CD4-positive, alpha-beta T cell treated with Interleukin-17A for 1 hour (primary cell): ENCODE results near the gene LRCH1.
A peak's percentile ranks its signal among the peaks of the same experiment; 100 is the strongest.
"Not testable (repeated sequence)": the region's sequence is repeated elsewhere in the genome, so short reads cannot be mapped to it uniquely, and the experiment has no call there.

Experiments
- DNase-seq: peaks from one replicate; pipeline ENCODE4 v3.0.0-alpha.2; 2020

The LRCH1 gene

DNA sequence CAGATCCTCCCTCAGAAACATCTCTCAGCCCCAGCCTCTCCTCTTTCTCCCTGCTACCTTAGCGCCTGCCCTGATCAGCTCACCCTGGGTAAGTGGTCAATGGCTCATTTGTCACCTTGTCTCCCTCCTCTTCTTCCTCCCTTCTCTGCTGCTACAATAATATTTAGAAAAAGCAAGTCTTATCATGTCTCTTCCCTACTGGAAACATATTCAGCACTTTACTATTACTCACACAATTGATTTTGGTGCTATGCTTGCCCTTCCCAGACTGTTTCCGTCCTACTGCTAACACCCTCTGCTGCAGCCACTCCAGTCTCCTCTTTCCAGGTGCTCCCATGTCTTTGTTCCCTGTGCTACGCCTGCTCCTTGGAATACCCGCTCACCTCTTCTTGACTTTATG, 208.2 kb downstream of the LRCH1 start:
- DNase-seq: no peak

GRCh38 chr13:46761866-46762265, 208.9 kb downstream of the LRCH1 start:
- no peak for DNase-seq

GRCh38 chr13:46769925-46770324, 217.0 kb downstream of the LRCH1 start:
- DNase-seq: not testable (repeated sequence)

GRCh38 chr13:46771693-46772092, 218.7 kb downstream of the LRCH1 start:
- no peak for DNase-seq

- no peak for DNase-seq
These were observed 220.6 kb downstream of the LRCH1 start for GRCh38 chr13:46773541-46773940.

DNA sequence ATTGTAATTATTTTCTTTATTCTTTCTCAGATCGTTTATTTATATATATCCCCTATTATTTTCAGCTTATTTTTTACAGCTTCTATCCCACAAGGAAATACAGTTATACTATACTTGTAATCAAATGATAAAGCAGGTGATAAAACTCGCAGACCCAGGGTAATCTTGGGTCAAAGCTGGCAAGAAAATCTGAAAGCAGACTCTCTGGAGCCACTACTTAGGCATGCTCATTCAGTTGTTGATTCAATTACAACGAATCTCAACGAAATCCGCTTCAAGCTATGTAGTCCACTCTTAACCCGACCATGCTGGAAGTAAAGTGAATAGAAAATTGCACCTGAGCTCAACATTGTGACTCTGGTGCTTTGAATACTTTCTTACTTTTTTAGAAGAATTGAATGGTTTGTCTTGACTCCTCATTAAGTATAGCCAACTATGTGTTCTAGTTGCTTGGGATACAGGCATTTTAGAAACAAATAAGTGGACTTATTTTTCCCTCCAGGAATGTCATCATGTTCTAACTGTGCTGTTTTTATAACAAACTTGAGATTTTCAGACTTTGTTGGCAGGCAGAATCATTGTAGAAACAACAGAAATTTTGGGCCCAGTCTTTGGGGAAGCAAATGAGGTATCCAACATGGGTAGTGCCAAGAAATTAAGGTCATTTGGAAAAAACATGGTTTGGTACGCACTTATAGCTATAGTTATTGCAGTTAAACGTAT, 222.6 kb downstream of the LRCH1 start:
- no peak for DNase-seq

DNA sequence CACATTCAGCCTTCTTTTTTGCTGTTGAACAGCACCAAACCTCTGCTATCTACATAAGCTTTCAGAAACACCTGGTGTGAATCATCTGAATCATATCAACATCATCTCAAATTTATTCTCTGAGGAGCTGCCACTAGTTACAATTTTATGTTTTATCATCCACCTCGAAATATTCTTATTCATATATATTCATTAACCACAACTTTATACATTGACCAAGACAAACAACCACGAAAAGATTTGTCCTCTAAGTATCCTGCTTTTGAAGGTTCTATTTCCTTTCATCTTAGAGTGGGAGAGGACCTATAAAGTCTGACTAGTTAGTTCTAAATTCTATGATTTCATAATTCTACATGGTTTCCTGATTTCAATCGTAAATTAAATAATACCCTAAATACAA, 225.1 kb downstream of the LRCH1 start:
- DNase-seq: no peak

DNA sequence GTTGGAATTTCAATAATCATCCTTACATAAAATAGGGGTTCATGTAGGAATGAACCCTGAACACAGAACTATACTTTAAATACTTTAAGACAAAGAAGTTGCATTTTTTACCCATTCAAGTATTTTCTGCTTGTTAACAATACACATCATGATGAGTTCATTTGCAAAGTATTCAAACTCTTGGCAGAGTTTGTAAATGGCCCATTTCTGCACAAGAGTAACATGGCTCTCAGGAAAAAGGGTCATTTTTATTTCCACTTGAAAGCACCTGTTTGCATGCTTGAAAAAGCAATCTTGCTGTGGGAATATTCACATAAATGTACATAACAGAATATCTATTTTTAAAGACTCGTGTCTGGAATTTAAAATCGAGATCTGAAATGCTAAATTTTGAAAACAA, 225.9 kb downstream of the LRCH1 start:
- no peak for DNase-seq

DNA sequence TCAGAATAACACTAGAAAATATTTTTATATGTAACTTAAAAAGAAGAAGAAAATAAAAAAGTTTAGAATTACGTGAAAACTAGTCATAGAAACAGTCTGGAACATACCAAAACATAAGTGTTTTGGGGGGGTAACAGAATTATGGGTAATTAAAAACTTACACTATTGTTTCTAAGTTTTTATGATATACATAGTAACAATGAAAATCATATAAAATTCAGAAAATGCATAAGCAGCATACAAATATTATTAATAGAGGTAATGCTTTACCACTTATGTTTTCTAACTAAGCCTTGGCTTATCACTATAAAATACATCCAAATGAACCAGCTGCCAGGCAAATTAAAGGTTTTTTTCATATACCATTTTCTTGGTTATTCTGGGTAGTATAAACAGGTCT, 229.1 kb downstream of the LRCH1 start:
- DNase-seq: no peak

DNA sequence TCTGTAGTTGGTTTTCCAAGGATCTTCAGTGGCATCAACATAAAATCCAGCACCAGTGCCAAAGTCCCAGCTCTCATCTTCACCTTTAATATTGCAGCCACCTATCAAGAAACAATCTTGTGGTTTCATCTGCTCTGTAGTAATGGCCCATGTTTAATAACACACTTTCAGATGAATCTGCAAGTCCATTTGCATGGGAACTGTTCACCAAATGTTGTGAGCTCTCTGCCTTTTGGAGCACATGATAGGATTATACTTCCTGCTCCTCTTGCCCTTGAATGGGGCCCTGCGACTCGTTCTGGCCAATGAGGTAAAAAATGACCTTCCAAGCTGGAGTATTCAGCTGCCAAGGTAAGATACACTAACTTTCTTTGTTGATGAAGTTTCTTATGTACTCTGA, 229.7 kb downstream of the LRCH1 start:
- no peak for DNase-seq

DNA sequence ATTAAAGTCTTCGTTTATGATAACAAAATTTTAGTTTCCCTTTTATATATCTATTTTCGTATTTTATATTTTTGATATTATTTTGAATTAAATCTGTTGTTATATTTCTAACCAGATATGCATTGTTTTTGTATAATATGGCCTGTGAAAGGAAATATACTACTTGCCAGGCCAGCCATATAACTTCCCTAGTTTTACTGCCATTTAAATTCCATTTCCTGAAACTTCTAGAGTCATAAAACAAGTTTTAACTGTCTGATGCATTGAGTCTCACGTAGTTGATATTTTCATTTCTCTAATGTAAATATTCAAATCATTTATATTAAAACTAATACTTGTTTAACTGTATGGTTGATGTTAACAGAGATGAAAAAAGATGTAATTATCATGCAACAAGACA, 230.5 kb downstream of the LRCH1 start:
- DNase-seq: no peak

DNA sequence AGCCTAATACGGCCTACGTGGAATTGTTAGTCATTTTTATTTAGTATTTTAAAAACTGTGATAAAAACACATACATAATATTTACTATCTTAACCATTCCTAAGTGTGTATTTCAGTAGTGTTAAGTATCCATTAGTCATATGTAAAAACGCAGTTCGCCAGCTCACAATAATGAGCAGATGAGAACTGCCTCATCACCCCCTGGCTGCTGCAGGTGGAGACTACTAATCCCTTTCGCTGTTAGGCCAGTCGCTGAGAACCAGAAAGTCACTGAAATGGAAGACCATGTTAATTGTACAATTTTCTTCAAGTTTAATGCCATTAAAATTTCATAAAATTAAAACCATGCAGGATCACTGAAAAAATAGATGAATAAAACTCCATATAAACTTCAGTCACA, 242.4 kb downstream of the LRCH1 start:
- DNase-seq: no peak

GRCh38 chr13:46796129-46796514, 243.2 kb downstream of the LRCH1 start:
- no peak for DNase-seq

GRCh38 chr13:46796515-46797474, 243.8 kb downstream of the LRCH1 start, which contains the start of gene ESD:
Gene ESD, minus strand, starts transcription at chr13:46797161. Its CDS starts 5,748 bp downstream, at chr13:46791413.
- peak; percentile 90 for DNase-seq

DNA sequence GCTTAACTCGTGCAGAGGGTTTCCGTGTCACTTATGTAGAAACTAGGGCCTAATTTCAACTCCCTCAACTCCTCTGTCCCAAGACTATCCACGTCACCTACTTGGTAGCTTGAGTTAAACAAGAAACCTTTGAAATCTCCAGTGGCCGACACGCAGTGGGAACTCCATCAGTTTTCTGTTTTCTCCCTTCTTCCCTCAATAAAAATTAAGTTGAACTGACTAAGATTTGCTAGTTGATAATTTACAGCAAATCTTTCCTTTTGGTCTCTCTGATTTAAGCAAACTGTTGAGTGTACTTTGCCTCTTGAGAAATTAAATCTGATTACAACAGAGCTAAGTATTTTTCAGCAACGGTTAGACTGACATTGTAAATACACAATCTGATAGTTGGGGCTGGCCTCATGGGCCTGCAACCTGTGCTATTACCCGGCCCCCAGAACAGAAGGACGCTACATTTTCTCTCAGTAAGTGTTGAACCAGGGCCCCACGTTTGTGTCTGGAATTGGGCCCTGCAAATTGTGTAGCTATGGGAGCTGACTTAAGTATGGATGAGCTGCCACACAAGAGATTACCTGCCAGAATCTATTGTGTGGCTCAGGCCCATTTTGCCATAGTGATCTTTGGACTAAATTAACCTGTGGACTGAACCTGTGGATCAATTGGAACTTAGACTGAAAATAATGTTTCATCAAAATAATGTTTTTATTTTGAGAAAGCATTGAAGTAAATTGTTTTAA, 244.7 kb downstream of the LRCH1 start:
- no peak for DNase-seq

GRCh38 chr13:46799139-46799538, 246.2 kb downstream of the LRCH1 start:
- DNase-seq: no peak

- DNase-seq: no peak
These were observed 248.9 kb downstream of the LRCH1 start for GRCh38 chr13:46801858-46802257.
